Right lung (tissue), 5 donors: ENCODE data around the gene FTO. TPM values are rescaled to one million over a fixed set of nuclear protein-coding genes. Genes with fewer than 3 reads are reported as not detected.

Source experiments
- DNase-seq, 2 donors: peaks; one replicate each; pipeline ENCODE4 v3.0.0-alpha.2; 2013
- polyA plus RNA-seq, 5 donors: library from polyadenylated mRNA; unstranded; fragments of 120-200 nt; gene quantifications; one replicate each; pipeline versions ENCODE4 v1.2.1 to v1.2.3, GENCODE V29; 2013; ENCODE audit warnings: inconsistent platforms in 1 of 5, low replicate concordance in 1 of 5; ENCODE audit not compliant: insufficient read length in 5 of 5, insufficient read depth in 1 of 5

FTO gene
- polyA plus RNA-seq, 5 donors = 73.5 to 94.5 (median 92.2) TPM

DNA sequence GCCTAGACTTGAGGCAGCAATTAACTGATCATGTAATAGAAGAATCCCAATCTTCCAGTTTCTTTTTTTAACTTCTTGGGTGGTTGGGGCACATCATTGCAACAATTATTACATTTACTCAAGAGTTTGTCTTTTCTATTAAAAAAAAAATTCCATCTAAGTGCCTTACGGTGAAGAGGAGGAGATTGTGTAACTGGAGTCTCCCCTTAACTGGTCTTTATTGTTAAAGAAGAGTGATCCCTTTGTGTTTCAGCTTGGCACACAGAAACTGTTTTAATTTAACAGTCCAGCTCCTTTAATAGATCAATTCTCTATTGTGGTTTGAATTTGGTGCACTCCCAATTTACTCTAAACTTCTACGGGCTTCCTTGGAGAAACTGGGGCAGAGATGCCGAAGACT, 75.2 kb downstream of the FTO start:
- DNase-seq = no peak

DNA sequence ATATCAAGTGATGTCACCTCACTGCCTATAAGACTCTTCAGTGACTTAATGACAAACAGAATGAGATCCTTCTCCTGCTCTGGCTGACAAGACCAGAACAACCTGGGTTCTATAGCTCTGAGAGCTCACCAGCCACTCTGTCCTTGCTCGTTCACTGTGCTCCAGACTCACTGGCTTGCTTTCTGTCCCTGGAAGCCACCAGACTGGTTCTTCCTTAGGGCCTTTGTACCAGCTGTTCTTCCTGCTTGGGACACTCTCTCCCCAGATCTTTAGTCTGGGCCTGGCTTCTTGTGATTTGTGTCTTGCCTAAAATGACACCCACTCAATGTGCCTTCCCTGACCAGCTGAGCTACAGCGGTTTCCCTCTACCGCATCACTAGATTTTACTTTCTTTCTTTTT, 76.1 kb downstream of the FTO start:
- no peak for DNase-seq

- DNase-seq = no peak
Measured at GRCh38 chr16:53781023-53781605, 77.2 kb downstream of the FTO start.

GRCh38 chr16:53782148-53782547, 78.2 kb downstream of the FTO start:
- no peak for DNase-seq

- DNase-seq = no peak
Measured at GRCh38 chr16:53784291-53784690, 80.3 kb downstream of the FTO start.

GRCh38 chr16:53785044-53785443, 81.1 kb downstream of the FTO start:
- no peak for DNase-seq

DNA sequence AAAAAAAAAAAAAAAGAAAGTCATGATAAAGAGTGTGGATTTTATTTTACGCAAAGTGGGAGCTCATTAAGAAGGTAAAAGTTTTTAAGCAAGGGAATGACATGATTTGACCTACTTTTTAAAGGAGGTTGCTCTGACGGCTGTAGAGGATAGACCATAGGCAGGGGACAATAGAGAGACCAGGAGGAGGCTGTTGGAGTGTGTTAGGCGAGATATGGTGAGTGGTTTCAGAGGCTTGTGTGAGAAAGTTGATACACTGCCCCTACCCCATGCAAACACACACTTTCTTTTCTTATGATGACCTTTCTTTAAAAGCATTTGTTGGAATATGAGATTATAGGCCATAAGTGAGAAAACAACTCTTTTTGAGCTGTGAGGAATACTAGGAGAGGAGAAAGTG, 82.0 kb downstream of the FTO start:
- DNase-seq = no peak

- no peak for DNase-seq
Measured at GRCh38 chr16:53787423-53787822, 83.5 kb downstream of the FTO start.

- DNase-seq = no peak
Measured at GRCh38 chr16:53789137-53789536, 85.2 kb downstream of the FTO start.

- no peak for DNase-seq
Measured at GRCh38 chr16:53792161-53792951, 88.4 kb downstream of the FTO start.

GRCh38 chr16:53803451-53803850, 99.5 kb downstream of the FTO start:
- no peak for DNase-seq

DNA sequence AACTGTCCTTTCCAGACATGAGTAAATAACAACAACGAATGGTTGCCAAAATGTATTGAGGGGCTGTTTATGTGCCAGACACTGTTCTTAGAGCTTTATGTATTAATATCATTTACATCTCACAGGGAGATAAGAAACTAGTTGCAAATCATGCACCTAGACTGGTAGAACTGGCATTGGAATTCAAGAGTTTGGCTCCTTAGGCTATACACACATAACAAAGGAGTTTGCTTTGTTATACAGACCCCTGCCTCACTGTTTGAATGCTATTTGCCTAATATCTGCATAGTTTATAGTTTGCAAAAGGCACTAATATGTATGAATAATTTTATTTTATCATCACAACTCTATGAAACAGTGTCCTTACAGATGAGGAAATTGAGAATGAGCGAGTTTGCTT, 100.0 kb downstream of the FTO start:
- no peak for DNase-seq

DNA sequence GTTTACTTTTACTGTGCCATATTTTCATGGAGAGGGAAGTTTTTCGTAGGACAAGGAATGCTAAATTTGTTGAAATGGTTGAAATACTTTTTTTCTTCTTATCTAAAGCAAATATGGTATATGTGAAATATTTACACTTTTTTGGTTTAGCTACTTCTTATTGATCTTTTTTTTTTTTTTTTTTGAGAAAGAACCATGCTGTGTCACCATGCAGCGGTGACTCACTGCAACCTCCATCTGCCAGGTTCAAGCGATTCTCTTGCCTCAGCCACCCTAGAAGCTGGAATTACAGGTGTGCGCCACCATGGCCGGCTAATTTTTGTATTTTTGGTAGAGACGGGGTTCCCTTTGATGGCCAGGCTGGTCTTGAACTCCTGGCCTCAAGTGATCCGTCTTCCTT, 100.5 kb downstream of the FTO start:
- no peak for DNase-seq

- DNase-seq = no peak
Measured at GRCh38 chr16:53805113-53805512, 101.2 kb downstream of the FTO start.

DNA sequence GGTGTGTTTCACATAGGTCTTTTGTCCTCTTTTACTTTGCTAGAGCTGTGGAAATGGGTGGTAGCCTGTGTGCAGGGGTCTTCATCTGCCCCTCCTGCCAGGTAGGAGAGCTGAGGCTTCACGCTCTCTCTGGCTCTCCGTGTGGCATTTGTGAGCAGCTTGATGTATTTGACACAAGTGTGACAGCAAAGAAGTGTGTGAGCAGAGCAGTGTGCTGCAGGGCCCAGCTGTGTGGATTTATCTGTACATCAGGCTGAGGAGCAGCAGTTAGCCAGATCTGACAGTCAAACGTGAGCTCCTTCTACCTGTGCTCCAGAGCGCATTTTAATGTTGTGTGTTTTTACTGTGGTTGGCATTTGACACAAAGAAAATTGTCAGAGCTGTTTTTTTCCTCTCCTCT, 101.8 kb downstream of the FTO start:
- DNase-seq = no peak

DNA sequence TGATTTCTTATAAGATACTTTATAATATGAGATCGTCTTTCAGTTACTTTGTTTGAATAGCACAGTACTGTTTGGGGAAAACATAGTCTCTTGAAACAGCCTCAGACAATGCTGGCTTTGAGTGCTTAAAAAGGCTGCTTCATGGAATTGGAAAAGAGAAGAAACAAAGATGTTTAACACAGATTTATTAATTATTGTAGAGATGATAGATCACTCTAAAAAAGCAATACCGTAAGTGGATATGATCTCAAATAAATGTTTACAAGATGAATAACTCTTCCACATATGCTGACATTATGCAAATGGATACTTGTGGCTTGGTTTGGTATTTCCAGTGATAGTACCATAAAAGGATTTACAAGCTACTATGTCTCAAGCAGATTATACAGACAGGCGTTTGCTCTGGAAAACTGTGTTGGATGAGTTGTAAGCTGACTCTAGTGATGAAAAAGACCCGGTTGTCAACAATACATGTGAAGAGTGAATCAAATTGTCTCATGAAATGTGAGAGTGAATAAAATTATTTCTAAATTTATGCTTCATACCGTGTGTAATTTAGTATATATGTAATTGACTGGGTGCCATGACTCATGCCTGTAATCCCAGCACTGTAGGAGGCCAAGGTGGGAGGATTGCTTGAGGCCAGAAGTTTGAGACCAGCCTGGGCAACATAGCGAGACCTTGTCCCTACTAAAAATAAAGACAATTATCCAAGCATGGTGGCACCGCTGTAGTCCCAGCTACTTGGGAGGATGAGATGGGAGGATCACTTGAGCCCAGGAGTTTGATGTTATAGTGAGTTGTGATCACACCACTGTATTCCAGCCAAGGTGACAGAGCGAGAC, 105.4 kb downstream of the FTO start:
- no peak for DNase-seq

GRCh38 chr16:53812914-53813313, 109.0 kb downstream of the FTO start:
- DNase-seq = no peak

- no peak for DNase-seq
Measured at GRCh38 chr16:53814801-53815200, 110.8 kb downstream of the FTO start.

DNA sequence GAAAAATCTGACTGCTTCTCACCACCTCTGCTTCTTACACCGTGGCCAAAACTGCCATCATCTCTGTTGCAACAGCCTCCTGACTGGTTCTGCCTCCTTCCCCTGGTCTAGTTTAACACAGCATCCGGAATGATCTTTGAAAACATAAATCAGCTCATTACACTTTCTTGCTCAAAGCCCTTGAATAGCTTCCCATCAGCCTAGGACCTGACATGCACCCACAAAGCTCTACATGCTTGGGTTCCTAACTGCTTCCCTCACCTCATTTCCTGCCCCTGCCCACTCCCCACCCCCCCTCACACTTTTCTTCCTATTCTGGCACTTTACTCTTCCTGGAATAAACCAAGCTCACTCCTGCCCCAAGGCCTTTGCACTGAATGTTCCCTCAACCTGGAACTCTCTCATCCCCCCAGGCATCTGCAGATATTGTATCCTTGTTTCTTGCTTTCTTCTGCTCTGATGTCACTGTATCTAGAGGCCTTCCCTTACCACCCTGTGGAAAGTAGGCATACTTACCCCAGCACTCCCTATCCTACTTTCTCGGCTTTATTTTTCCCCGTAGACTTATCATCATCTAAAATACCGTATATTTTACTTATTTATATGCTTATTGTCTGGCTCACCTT, 112.4 kb downstream of the FTO start:
- no peak for DNase-seq

DNA sequence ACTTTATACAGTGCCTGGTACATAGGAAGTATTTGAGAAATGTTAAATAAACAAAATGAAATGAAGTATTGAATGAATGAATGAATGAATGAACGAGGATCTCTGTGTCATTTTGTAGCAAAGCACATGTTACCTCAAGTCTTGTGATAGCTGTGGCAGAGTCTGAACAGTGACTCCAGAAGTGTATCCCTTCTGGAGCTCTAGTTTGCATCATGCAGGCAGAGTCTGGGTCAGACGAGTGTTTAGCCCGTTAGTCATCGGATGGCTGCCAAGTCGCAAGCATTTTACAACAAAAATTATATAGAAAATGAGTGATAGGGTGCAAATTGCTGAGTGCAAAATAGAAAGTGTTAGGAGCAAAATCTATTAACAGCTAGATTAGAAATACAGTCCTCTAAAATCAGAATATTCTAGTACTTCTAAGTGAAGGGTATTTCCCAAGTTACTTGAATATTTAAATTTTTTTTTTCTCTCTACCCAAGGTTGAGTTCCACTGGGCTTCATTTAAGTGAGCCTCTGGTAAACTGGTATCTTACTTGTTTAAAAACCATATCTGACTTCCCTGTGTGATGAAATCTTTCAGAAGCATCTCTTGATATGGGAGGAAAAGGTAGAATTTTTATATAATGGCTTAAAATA, 113.3 kb downstream of the FTO start:
- DNase-seq = no peak

- DNase-seq = no peak
Measured at GRCh38 chr16:53817812-53818550, 114.0 kb downstream of the FTO start.
